GM12878 (cell line): ENCODE data around the gene EML5. TPM values are rescaled to one million over a fixed set of nuclear protein-coding genes. Genes with fewer than 3 reads are reported as not detected.
A peak's percentile ranks its signal among the peaks of the same experiment; 100 is the strongest.

Experiments
- ATAC-seq: fragments of 200-7000 bp; cut with Tn5 transposase; 3 replicates; pipeline ENCODE4 v1.9.1; 2020; ENCODE audit warnings: mild to moderate bottlenecking, moderate library complexity
- BruUV-seq: library from RNA; stranded (reverse); fragments of 400-500 nt; replicated peaks from 2 replicates; lab custom pipeline; 2021; lab: Mats Ljungman, UMichigan
- CTCF ChIA-PET: fragments of 300-600 bp; sonication (Branson Sonifier 250); formaldehyde crosslinking; extraction: SDS; loops from one replicate; lab custom pipeline; 2021; ENCODE audit warnings: inconsistent platforms; lab: Yijun Ruan, JAX
- POLR2A ChIA-PET: fragments of 350-600 bp; formaldehyde crosslinking; extraction: SDS; loops from one replicate; lab custom pipeline; 2021; ENCODE audit warnings: inconsistent platforms; lab: Charles Lee
- RAD21 ChIA-PET: fragments of 300-600 bp; sonication (Branson Sonifier 250); formaldehyde crosslinking; loops from one replicate; lab custom pipeline; 2023; ENCODE audit warnings: antibody characterized with exemption; ENCODE audit not compliant: unreplicated experiment; lab: Charles Lee
- SMC1A ChIA-PET: fragments of 300-600 bp; sonication (Branson Sonifier 250); formaldehyde crosslinking; loops from one replicate; lab custom pipeline; 2023; ENCODE audit not compliant: unreplicated experiment, uncharacterized antibody; lab: Charles Lee
- DNase-seq: peaks from one replicate; pipeline ENCODE4 v3.0.0-alpha.2; 2011; ENCODE audit warnings: low read depth, low spot score
- FAIRE-seq: peaks from 3 replicates; lab custom pipeline; 2011; peaks lifted over from hg19 to GRCh38; lab: Jason Lieb, UNC
- H2AFZ ChIP-seq: 2 replicates; pipeline ENCODE4 v1.6.0; 2011; ENCODE audit warnings: low read depth, low read length, control low read depth; ENCODE audit not compliant: control insufficient read depth
- H3K27ac ChIP-seq: 2 replicates; pipeline ENCODE4 v1.5.1; 2011; ENCODE audit warnings: control low read depth; ENCODE audit not compliant: control insufficient read depth, insufficient read depth
- H3K27me3 ChIP-seq, 2 experiments: replicated peaks in 1 of 2; 2 replicates each; pipeline versions ENCODE4 v1.6.0 to v1.6.1; 2011; ENCODE audit warnings: low read length in 1 of 2; ENCODE audit not compliant: control insufficient read depth in 2 of 2, insufficient read depth in 2 of 2
- H3K36me3 ChIP-seq, 2 experiments: 2 replicates each; pipeline ENCODE4 v1.5.1; 2011; ENCODE audit warnings: low read length in 1 of 2; ENCODE audit not compliant: control insufficient read depth in 2 of 2, insufficient read depth in 2 of 2
- H3K4me1 ChIP-seq: 2 replicates; pipeline ENCODE4 v1.6.1; 2011; ENCODE audit warnings: mild to moderate bottlenecking, low read length, moderate library complexity, mixed read lengths; ENCODE audit not compliant: control insufficient read depth, insufficient read depth
- H3K4me2 ChIP-seq: 2 replicates; pipeline ENCODE4 v1.6.0; 2011; ENCODE audit warnings: control low read depth; ENCODE audit not compliant: control insufficient read depth, insufficient read depth
- H3K4me3 ChIP-seq: fragments of 200-600 bp; sonication (generic); 2 replicates; pipeline ENCODE4 v1.5.1; 2016
- H3K79me2 ChIP-seq: 2 replicates; pipeline ENCODE4 v1.6.0; 2011; ENCODE audit warnings: low read length; ENCODE audit not compliant: control insufficient read depth, insufficient read depth
- H3K9ac ChIP-seq: 2 replicates; pipeline ENCODE4 v1.8.0; 2011; ENCODE audit warnings: low read length, control low read depth, mixed read lengths; ENCODE audit not compliant: control insufficient read depth, insufficient read depth
- H3K9me3 ChIP-seq: replicated peaks from 3 replicates; pipeline ENCODE4 v1.5.1; 2011; ENCODE audit warnings: mild to moderate bottlenecking, low read length; ENCODE audit not compliant: control insufficient read depth, insufficient read depth
- H4K20me1 ChIP-seq: 2 replicates; pipeline ENCODE4 v1.6.0; 2011; ENCODE audit not compliant: control insufficient read depth, insufficient read depth
- CREB1 ChIP-seq: IDR thresholded peaks from 2 replicates; pipeline ENCODE4 v1.6.1; 2012; ENCODE audit warnings: low read depth, mild to moderate bottlenecking, inconsistent platforms
- ETV6 ChIP-seq, 2 experiments: fragments of 450-650 bp in 1 of 2; IDR thresholded peaks in 1 of 2; conservative IDR thresholded peaks in 1 of 2; 2 replicates each; pipeline ENCODE4 v1.6.1; 2014; ENCODE audit warnings: antibody characterized with exemption in 1 of 2, borderline replicate concordance in 1 of 2, low read depth in 1 of 2, mild to moderate bottlenecking in 1 of 2, moderate library complexity in 1 of 2
- HDGF ChIP-seq: fragments of 450-650 bp; IDR thresholded peaks from 2 replicates; pipeline ENCODE4 v1.6.1; 2016; ENCODE audit warnings: antibody characterized with exemption
- MEF2A ChIP-seq: IDR thresholded peaks from 2 replicates; pipeline ENCODE4 v1.6.1; 2011; ENCODE audit warnings: low read depth, mild to moderate bottlenecking, low read length, moderate library complexity; ENCODE audit not compliant: insufficient read depth
- MXI1 ChIP-seq: fragments of 150-350 bp; IDR thresholded peaks from 2 replicates; pipeline ENCODE4 v1.6.1; 2011; ENCODE audit warnings: low read depth, mild to moderate bottlenecking, inconsistent platforms, low read length, improper control_type of control experiment
- NFIC ChIP-seq: IDR thresholded peaks from 2 replicates; pipeline ENCODE4 v1.6.1; 2012; ENCODE audit warnings: low read depth, mild to moderate bottlenecking, inconsistent platforms, low read length, moderate library complexity
- SIN3A ChIP-seq: IDR thresholded peaks from 2 replicates; pipeline ENCODE4 v1.6.1; 2012; ENCODE audit warnings: low read depth, low read length, improper control_type of control experiment
- SPI1 ChIP-seq: IDR thresholded peaks from 2 replicates; pipeline ENCODE4 v1.6.1; 2011; ENCODE audit warnings: low read depth, mild to moderate bottlenecking, low read length, moderate library complexity, borderline replicate concordance; ENCODE audit not compliant: insufficient read depth
- ZNF24 ChIP-seq: fragments of 450-650 bp; IDR thresholded peaks from 2 replicates; pipeline ENCODE4 v1.6.1; 2017; ENCODE audit warnings: antibody characterized with exemption, mild to moderate bottlenecking
- ZNF384 ChIP-seq: IDR thresholded peaks from 2 replicates; pipeline ENCODE4 v1.6.1; 2012; ENCODE audit warnings: low read depth, mild to moderate bottlenecking, low read length, improper control_type of control experiment, borderline replicate concordance
- WGBS: methylation state at CpG from one replicate; pipeline ENCODE4 v1.1.6; 2016; ENCODE audit warnings: low lambda C conversion rate; ENCODE audit not compliant: insufficient replicate concordance, insufficient coverage; ENCODE audit errors: missing lambda C conversion rate; 5-methylcytosine and 5-hydroxymethylcytosine counted together
- in situ Hi-C: fragments of 300-500 bp; cut with MboI; formaldehyde crosslinking; loops from 9 replicates; pipeline ENCODE4 v1.14.3; 2018; ENCODE audit warnings: mixed read lengths
- intact Hi-C: fragments of 100-400 bp; cut with micrococcal nuclease; formaldehyde crosslinking; loops from one replicate; pipeline ENCODE4 v1.14.2; 2022; ENCODE audit not compliant: unreplicated experiment
- polyA plus RNA-seq, 11 experiments: library from polyadenylated mRNA; depleted of rRNA in 4 of 11; unstranded in 6 of 11; stranded (reverse) in 5 of 11; fragments of >200 nt; fragmentation: Nextera tagmentation in 4 of 11; fragmentation: Illumina TruSeq in 1 of 11; extraction: Ambion mirVana in 4 of 11; extraction: Trizol in 1 of 11; gene quantifications; 1 replicate in 1 of 11; 2 replicates in 10 of 11; pipeline versions ENCODE4 v1.2.1 to v1.2.3, GENCODE V29; 2011 to 2016; ENCODE audit warnings: inconsistent platforms in 2 of 11, missing spikeins in 2 of 11, low read depth in 1 of 11
- total RNA-seq, 4 experiments: library from RNA; depleted of rRNA in 3 of 4; stranded (reverse); fragments of >200 nt in 3 of 4; fragmentation: Illumina TruSeq in 1 of 4; extraction: Trizol in 1 of 4; gene quantifications; 2 replicates each; pipeline versions ENCODE4 v1.2.1 to v1.2.3, GENCODE V29; 2013 to 2021
- TF ChIP-seq, protein P1 (sequence below), 3 experiments: IDR thresholded peaks in 2 of 3; conservative IDR thresholded peaks in 1 of 3; 2 replicates each; pipeline ENCODE4 v1.5.1; 2011; ENCODE audit warnings: low read depth in 3 of 3, low read length in 3 of 3, mild to moderate bottlenecking in 3 of 3, control low read depth in 2 of 3, moderate library complexity in 2 of 3, inconsistent platforms in 1 of 3, mixed read lengths in 1 of 3; ENCODE audit not compliant: control insufficient read depth in 2 of 3, insufficient read depth in 1 of 3; ENCODE audit errors: extremely low read depth in 1 of 3

Gene EML5
- total and polyA plus RNA-seq, 10 of the 15 experiments (the other 5 are each of a cell fraction or from before 2014, with no cell fraction given): 0.08 to 0.35 (median 0.22) TPM; not detected in 1

DNA sequence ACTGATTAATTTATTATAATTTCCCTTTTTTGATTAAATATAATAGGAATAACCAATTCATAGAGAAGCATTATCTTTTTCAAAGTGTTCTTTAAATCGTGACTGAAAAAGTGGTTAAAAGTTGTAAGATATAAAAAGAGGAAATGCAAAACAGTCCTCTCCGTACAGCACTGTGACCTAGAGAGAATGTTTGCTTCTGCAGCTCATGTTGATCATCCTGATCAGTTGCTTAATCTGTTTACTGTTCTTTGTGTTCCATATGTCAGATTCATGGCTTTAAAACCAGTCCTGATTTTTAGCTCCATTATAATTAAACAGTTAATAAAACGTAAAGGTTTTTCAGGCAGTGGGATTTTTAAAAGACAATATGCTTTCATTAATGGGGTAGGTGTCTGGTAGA is 36.4 kb upstream of the EML5 start:
- ChIA-PET SMC1A (interaction anchor here (1.0 to 1.1 kb wide), 2 partner anchors 162 to 307 kb away, joined by 3 read pairs; no protein-coding TSS in a partner anchor), CTCF (no interaction called here), RAD21 (no interaction called here), POLR2A (no interaction called here)
- Histone ChIP-seq H3K9me3 (no peaks in the 10 kb centered on the region), H3K27ac (no peak overlapping the region), H3K9ac (no peak overlapping the region), H3K27me3 (no peaks in the 10 kb centered on the region), H3K4me2 (no peak overlapping the region), H3K4me1 (0 out of 2 replicates have a peak, but pooled peaks cover 2% of the 10 kb centered on the region), H3K79me2 (no peaks in the 10 kb centered on the region), H3K4me3 (no peak overlapping the region), H4K20me1 (no peaks in the 10 kb centered on the region), H2AFZ (no peak overlapping the region), H3K36me3 (no peaks in the 10 kb centered on the region)
- WGBS: 10% methylated on average over 3 of the region's 3 CpGs
- in situ Hi-C loops (no loop called here), intact Hi-C loops (no loop called here)
- FAIRE-seq (no peak), ATAC-seq (no peak), DNase-seq (no peak)
- peak; percentile 46; the same call in 1 of the 2 replicates for TF ChIP-seq SPI1
- no peak for TF ChIP-seq MXI1
- no TSS peak for BruUV-seq

DNA sequence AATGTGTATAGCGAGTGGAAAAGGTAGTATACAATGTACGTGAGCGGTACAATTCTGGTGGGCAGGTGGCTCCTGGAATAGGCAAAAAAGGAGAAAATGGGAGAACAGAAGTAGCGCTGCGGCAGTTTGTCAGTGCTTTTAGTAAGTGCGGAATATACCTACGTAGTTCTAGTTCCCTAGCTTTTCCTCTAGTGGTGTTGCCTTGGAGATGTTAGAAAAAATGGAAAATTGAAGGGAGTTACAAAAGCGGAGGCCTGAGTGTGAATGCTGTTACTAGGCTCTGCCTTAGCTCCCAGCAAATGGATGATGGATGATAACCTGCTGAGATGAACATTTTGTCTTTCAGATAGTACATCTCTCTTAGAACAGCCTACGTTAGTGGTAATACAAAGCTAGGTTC is 32.8 kb upstream of the EML5 start:
- no peaks in the 10 kb centered on the region for H3K36me3 ChIP-seq
- no TSS peak for BruUV-seq
- H3K79me2 ChIP-seq: no peaks in the 10 kb centered on the region
- no peaks in the 10 kb centered on the region; a peak in 1 of 4 replicates for H3K27me3 ChIP-seq
- ATAC-seq: no peak
- H2AFZ ChIP-seq: peak overlapping the region; percentile 98; the same call in 1 of the 2 replicates
- intact Hi-C loops (no loop called here), in situ Hi-C loops (no loop called here)
- POLR2A ChIA-PET: no interaction called here
- peak overlapping the region; percentile 73; the same call in 1 of the 2 replicates for H3K4me2 ChIP-seq
- CTCF ChIA-PET: interaction anchor here (1.1 to 3.2 kb wide), 4 partner anchors 14 to 636 kb away, joined by 3 to 13 read pairs (median 4); no protein-coding TSS in a partner anchor
- FAIRE-seq: no peak
- RAD21 ChIA-PET: interaction anchor here (1.4 to 2.3 kb wide), 2 partner anchors 158 to 160 kb away, joined by 3 to 8 read pairs; no protein-coding TSS in a partner anchor
- H3K9me3 ChIP-seq: no peaks in the 10 kb centered on the region
- no peaks in the 10 kb centered on the region for H4K20me1 ChIP-seq
- SMC1A ChIA-PET: interaction anchor here (1.1 to 2.6 kb wide), 2 partner anchors 9 to 157 kb away, joined by 3 to 15 read pairs; no protein-coding TSS in a partner anchor
- WGBS: 95% methylated on average over 9 of the region's 9 CpGs
- DNase-seq: no peak
- H3K4me3 ChIP-seq: no peak overlapping the region
- H3K9ac ChIP-seq: no peak overlapping the region
- H3K4me1 ChIP-seq: 0 out of 2 replicates have a peak, but pooled peaks cover 2% of the 10 kb centered on the region
- H3K27ac ChIP-seq: no peak overlapping the region
- TF ChIP-seq MXI1: no peak
- TF ChIP-seq, protein P1, sequence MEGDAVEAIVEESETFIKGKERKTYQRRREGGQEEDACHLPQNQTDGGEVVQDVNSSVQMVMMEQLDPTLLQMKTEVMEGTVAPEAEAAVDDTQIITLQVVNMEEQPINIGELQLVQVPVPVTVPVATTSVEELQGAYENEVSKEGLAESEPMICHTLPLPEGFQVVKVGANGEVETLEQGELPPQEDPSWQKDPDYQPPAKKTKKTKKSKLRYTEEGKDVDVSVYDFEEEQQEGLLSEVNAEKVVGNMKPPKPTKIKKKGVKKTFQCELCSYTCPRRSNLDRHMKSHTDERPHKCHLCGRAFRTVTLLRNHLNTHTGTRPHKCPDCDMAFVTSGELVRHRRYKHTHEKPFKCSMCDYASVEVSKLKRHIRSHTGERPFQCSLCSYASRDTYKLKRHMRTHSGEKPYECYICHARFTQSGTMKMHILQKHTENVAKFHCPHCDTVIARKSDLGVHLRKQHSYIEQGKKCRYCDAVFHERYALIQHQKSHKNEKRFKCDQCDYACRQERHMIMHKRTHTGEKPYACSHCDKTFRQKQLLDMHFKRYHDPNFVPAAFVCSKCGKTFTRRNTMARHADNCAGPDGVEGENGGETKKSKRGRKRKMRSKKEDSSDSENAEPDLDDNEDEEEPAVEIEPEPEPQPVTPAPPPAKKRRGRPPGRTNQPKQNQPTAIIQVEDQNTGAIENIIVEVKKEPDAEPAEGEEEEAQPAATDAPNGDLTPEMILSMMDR (IDR thresholded peaks at IDR 0.05 in 2 of 3, conservative IDR thresholded peaks at IDR 0.05 in 1 of 3; ENCODE audit: control insufficient read depth in 2 of 3, extremely low read depth in 1 of 3, insufficient read depth in 1 of 3, low read depth in 3 of 3, low read length in 3 of 3): no peak
- TF ChIP-seq MEF2A: no peak
- TF ChIP-seq ZNF24: no peak
- TF ChIP-seq CREB1: no peak
- no peak for TF ChIP-seq HDGF
- TF ChIP-seq ZNF384: no peak
- TF ChIP-seq ETV6 (conservative IDR thresholded peaks at IDR 0.05 in 1 of 2, IDR thresholded peaks at IDR 0.05 in 1 of 2; ENCODE audit: borderline replicate concordance in 1 of 2, low read depth in 1 of 2): no peak
- no peak for TF ChIP-seq SIN3A
- TF ChIP-seq NFIC: no peak
